ENCODE measurements around the gene C1QTNF6. TPM values are rescaled to one million over a fixed set of nuclear protein-coding genes. Genes with fewer than 3 reads are reported as not detected.
"Not testable (repeated sequence)": the region's sequence is repeated elsewhere in the genome, so short reads cannot be mapped to it uniquely, and the experiment has no call there.

C1QTNF6 gene
- total RNA-seq: 1 to 10 TPM; 1.8 to 2.9 TPM
- long read RNA-seq, partial matches to known transcripts: 1 of 1 reads
- long read RNA-seq, other reads (novel, unspliced or antisense): 0 of 1 reads

GRCh38 chr22:37187891-37188761, at the start of gene C1QTNF6:
Gene C1QTNF6 (minus strand): TSS chr22:37188247. CDS start chr22:37188213, 34 bp downstream.
- intact Hi-C loops (cut with DNase I): no loop called here
- ATAC-seq: peak; percentile 82 to 91
- DNase-seq: peak; percentile 68

GRCh38 chr22:37235897-37236607, 48.0 kb upstream of the C1QTNF6 start:
- intact Hi-C loops (cut with DNase I): no loop called here
- no peak for ATAC-seq
- DNase-seq: no peak

GRCh38 chr22:37234736-37235711, 47.0 kb upstream of the C1QTNF6 start:
- intact Hi-C loops (cut with DNase I): no loop called here
- no peak for DNase-seq
- no peak for ATAC-seq

GRCh38 chr22:37233751-37234631, 45.9 kb upstream of the C1QTNF6 start:
- ATAC-seq: no peak
- intact Hi-C loops (cut with DNase I): no loop called here
- no peak for DNase-seq

- ATAC-seq; DNase-seq; intact Hi-C loops (cut with DNase I): not testable (repeated sequence)
Measured at GRCh38 chr22:37233371-37233750, 45.3 kb upstream of the C1QTNF6 start.

- intact Hi-C loops (cut with DNase I): no loop called here
- DNase-seq: no peak
- ATAC-seq: no peak
Measured at GRCh38 chr22:37232140-37232998, 44.3 kb upstream of the C1QTNF6 start.

- DNase-seq (no peak), ATAC-seq (no peak)
Measured at GRCh38 chr22:37231406-37232139, 43.5 kb upstream of the C1QTNF6 start.

GRCh38 chr22:37230673-37231405, 42.8 kb upstream of the C1QTNF6 start:
- ATAC-seq: no peak
- no peak for DNase-seq
- intact Hi-C loops (cut with DNase I): no loop called here

More at GRCh38 chr22:37231406-37232139, 43.5 kb upstream of the C1QTNF6 start:
- intact Hi-C loops (cut with DNase I): no loop called here

- DNase-seq (no peak), ATAC-seq (peak; percentile 52 to 76)
- intact Hi-C loops (cut with DNase I): no loop called here
Measured at GRCh38 chr22:37229805-37230672, 42.0 kb upstream of the C1QTNF6 start.

- ATAC-seq (peak; percentile 42 to 53), DNase-seq (no peak)
- intact Hi-C loops (cut with DNase I): no loop called here
Measured at GRCh38 chr22:37229012-37229804, 41.2 kb upstream of the C1QTNF6 start.

GRCh38 chr22:37228106-37229011, 40.3 kb upstream of the C1QTNF6 start:
- ATAC-seq (peak; percentile 15 to 34), DNase-seq (no peak)
- intact Hi-C loops (cut with DNase I): no loop called here

GRCh38 chr22:37226514-37226913, 38.5 kb upstream of the C1QTNF6 start:
- DNase-seq: no peak
- ATAC-seq: no peak
- intact Hi-C loops (cut with DNase I): no loop called here

- ATAC-seq: no peak
- DNase-seq: peak; percentile 5
- intact Hi-C loops (cut with DNase I): no loop called here
Measured at GRCh38 chr22:37226087-37226486, 38.0 kb upstream of the C1QTNF6 start.
